Thoracic aorta (tissue), 2 donors: ENCODE measurements around the gene HNRNPDL. TPM values are rescaled to one million over a fixed set of nuclear protein-coding genes. Genes with fewer than 3 reads are reported as not detected.
"Not testable (repeated sequence)": the region's sequence is repeated elsewhere in the genome, so short reads cannot be mapped to it uniquely, and the experiment has no call there.

ENCODE experiments used
- ATAC-seq: fragments of 150-250 bp; one replicate; pipeline ENCODE4 v1.8.0; 2017; ENCODE audit warnings: low read depth; ENCODE audit not compliant: insufficient number of reproducible peaks, low FRiP score
- DNase-seq: peaks from one replicate; pipeline ENCODE4 v3.0.0-alpha.2; 2020; ENCODE audit warnings: low spot score
- H3K27ac ChIP-seq, 2 donors: fragments of 200-600 bp; sonication (generic); 1 replicate in 1 of 2; 2 replicates in 1 of 2; pipeline ENCODE4 v1.5.1; 2016; ENCODE audit warnings: mild to moderate bottlenecking in 2 of 2, moderate library complexity in 2 of 2
- H3K27me3 ChIP-seq: fragments of 200-600 bp; sonication (generic); replicated peaks from 2 replicates; pipeline ENCODE4 v1.6.0; 2016; ENCODE audit warnings: mild to moderate bottlenecking; ENCODE audit not compliant: insufficient read depth
- H3K36me3 ChIP-seq: fragments of 200-600 bp; sonication (generic); one replicate; pipeline ENCODE4 v1.5.1; 2016
- H3K4me1 ChIP-seq, 2 donors: fragments of 200-600 bp; sonication (generic); 1 replicate in 1 of 2; 2 replicates in 1 of 2; pipeline versions ENCODE4 v1.5.1 to v1.6.0; 2016; ENCODE audit warnings: low read depth in 2 of 2, mild to moderate bottlenecking in 1 of 2; ENCODE audit not compliant: control insufficient read depth in 1 of 2
- H3K4me3 ChIP-seq: fragments of 200-600 bp; sonication (generic); 2 replicates; pipeline ENCODE4 v1.5.1; 2016; ENCODE audit warnings: mild to moderate bottlenecking
- H3K9me3 ChIP-seq: fragments of 200-600 bp; sonication (generic); 2 replicates; pipeline ENCODE4 v1.5.1; 2016
- total RNA-seq, 2 donors: library from RNA; depleted of rRNA; stranded (reverse); fragments of >200 nt; gene quantifications; one replicate each; pipeline versions ENCODE4 v1.1.0 to v1.2.3, GENCODE V29; 2016
- TF ChIP-seq, protein P1 (sequence below): fragments of 200-600 bp; sonication (generic); IDR thresholded peaks from one replicate; pipeline ENCODE4 v1.5.1; 2019; ENCODE audit warnings: antibody characterized with exemption

Gene HNRNPDL
- 100 to 1,000 TPM; 145 to 191 TPM for total RNA-seq

DNA sequence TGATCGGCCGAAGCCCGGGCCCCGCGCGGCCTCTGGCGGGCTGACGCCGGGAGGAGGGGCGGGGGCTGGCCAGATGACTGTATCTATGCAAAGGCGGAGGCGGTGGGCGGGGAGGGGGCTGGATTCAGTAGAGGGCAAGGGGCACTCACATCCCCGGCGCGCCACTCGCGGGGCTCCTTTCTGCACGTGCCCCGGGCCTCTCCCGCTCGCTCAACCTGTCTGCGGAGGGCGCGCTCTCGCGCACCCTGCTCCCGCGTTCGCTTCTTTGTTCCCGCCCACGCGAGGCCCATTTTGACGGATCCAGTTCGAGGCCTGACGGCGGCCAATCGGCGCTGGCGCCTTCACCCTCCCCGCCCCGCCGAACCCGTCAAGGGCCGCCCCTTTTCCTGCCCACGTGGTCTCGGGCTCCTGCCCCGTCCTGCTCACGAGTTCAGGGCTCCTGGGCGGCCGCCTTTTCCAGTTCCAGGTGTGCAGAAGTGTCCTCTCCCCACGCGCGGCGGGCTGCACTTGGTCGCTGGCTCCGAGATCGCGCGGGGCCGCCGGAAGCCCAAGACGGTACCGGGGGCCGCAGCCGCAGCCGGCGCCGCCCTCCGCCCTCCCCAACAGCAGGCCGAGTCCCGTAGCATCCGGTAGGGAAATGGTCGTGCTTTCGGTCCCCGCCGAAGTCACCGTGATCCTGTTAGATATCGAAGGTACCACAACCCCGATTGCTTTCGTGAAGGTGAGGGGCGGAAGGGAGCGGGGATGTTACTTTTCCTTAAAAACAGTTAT is at the start of gene HNRNPDL, which contains the start of gene ENOPH1:
HNRNPDL (minus strand) TSS at position 270 of the 771 bp plus-strand sequence. CDS start 772 bp downstream, outside the sequence.
ENOPH1 (plus strand) TSS at position 398 of the 771 bp plus-strand sequence; CDS start at position 638, 240 bp downstream.
- H3K27me3 ChIP-seq: no peaks in the 10 kb centered on the region
- H3K4me3 ChIP-seq: peak within 1 kb of the TSS; percentile 90
- TF ChIP-seq, protein P1, sequence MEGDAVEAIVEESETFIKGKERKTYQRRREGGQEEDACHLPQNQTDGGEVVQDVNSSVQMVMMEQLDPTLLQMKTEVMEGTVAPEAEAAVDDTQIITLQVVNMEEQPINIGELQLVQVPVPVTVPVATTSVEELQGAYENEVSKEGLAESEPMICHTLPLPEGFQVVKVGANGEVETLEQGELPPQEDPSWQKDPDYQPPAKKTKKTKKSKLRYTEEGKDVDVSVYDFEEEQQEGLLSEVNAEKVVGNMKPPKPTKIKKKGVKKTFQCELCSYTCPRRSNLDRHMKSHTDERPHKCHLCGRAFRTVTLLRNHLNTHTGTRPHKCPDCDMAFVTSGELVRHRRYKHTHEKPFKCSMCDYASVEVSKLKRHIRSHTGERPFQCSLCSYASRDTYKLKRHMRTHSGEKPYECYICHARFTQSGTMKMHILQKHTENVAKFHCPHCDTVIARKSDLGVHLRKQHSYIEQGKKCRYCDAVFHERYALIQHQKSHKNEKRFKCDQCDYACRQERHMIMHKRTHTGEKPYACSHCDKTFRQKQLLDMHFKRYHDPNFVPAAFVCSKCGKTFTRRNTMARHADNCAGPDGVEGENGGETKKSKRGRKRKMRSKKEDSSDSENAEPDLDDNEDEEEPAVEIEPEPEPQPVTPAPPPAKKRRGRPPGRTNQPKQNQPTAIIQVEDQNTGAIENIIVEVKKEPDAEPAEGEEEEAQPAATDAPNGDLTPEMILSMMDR: no peak
- peaks cover 6% of the 10 kb centered on the region for H3K36me3 ChIP-seq
- ATAC-seq (peak; percentile 82), DNase-seq (peak; percentile 90)
- peak within 1 kb of the TSS; percentile 92 to 94 for H3K27ac ChIP-seq
- H3K4me1 ChIP-seq: peaks cover 27 to 36% of the 10 kb centered on the region in 2 donors
- no peaks in the 10 kb centered on the region for H3K9me3 ChIP-seq

DNA sequence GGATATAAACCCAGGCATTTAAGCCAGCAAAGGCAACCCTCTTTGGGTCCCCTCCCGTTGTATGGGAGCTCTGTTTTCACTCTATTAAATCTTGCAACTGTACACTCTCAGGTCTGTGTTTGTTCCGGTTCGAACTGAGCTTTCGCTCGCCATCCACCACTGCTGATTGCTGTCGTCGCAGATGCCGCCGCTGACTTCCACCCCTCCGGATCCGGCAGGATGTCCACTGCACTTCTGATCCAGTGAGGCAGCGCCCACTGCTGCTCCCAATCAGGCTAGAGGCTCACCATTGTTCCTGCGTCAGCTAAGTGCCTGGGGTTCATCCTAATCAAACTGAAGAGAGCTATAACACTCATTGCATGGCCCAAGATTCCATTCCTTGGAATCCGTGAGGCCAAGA is 49.3 kb upstream of the HNRNPDL start:
- Histone ChIP-seq H3K9me3 (no peaks in the 10 kb centered on the region), H3K36me3 (no peaks in the 10 kb centered on the region), H3K4me3 (no peak overlapping the region), H3K4me1 (no peaks in the 10 kb centered on the region), H3K27me3 (no peaks in the 10 kb centered on the region), H3K27ac (no peak overlapping the region)
- TF ChIP-seq, protein P1: no peak
- DNase-seq (no peak), ATAC-seq (no peak)

DNA sequence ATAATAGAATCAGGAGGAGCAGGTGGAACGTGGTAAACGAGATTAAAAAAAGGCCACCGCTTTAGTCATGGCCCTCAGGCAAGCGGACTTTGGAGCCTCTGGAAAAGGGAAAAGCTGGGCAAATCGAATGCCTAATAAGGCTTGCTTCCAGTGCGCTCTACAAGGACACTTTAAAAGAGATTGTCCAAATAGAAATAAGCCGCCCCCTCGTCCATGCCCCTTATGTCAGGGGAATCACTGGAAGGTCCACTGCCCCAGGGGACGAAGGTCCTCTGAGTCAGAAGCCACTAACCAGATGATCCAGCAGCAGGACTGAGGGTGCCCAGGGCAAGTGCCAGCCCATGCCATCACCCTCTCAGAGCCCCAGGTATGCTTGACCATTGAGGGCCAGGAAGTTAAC is 47.2 kb upstream of the HNRNPDL start:
- H3K27me3 ChIP-seq, H3K4me1 ChIP-seq, H3K27ac ChIP-seq, H3K9me3 ChIP-seq, H3K4me3 ChIP-seq, DNase-seq, H3K36me3 ChIP-seq, ATAC-seq: not testable (repeated sequence)

DNA sequence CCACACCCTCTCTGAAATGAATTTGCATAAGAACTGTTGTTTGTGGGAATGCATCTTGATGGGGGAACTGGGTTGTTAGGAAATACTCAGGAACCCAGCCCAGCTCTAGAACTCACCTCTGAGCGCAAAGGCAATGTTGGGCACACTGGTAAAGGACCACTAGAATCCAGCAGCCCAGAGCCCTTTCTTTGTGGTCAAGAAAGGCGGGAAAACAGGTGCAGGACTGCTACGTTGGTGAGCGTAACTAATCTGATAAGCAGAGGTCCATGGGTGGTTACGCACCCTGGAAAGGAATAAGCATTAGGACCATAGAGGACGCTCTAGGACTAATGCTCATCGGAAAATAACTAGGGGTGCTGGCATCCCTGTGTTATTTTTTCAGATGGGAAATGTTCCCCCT is 45.7 kb upstream of the HNRNPDL start:
- H3K27ac ChIP-seq, H3K36me3 ChIP-seq, H3K27me3 ChIP-seq, H3K4me3 ChIP-seq, H3K4me1 ChIP-seq, DNase-seq, ATAC-seq, H3K9me3 ChIP-seq: not testable (repeated sequence)

DNA sequence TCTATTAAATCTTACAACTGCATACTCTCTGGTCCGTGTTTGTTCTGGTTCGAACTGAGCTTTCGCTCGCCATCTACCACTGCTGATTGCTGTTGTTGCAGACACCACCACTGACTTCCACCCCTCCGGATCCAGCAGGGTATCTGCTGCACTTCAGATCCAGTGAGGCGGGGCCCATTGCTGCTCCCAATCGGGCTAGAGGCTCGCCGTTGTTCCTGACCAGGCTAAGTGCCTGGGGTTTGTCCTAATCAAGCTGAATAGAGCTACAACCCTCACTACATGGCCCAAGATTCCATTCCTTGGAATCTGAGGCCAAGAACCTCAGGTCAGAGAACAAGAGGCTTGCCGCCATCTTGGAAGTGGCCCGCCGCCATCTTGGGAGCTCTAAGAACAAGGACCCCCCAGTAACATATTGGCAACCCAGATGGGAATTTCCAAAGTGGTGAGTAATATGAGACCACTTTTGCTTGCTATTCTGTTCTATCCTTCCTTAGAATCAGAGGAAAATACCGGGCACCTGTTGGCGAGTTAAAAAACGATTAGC is 43.4 kb upstream of the HNRNPDL start:
- Histone ChIP-seq H3K36me3 (no peaks in the 10 kb centered on the region), H3K27me3 (no peaks in the 10 kb centered on the region), H3K4me3 (no peak overlapping the region), H3K27ac (no peak overlapping the region), H3K4me1 (no peaks in the 10 kb centered on the region), H3K9me3 (no peaks in the 10 kb centered on the region)
- ATAC-seq: no peak
- no peak for DNase-seq
- TF ChIP-seq, protein P1: no peak

DNA sequence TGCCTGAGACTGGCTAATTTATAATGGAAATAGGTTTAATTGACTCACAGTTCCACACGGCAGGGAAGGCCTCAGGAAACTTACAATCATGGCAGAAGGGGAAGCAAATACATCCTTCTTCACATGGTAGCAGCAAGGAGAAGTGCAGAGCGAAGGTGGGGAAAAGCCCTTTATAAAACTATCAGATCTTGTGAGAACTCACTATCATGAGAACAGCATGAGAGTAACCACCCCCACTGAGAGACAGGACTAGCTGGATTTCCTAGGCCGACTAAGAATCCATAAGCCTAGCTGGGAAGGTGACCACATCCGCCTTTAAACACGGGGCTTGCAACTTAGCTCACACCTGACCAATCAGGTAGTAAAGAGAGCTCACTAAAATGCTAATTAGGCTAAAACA is 42.8 kb upstream of the HNRNPDL start:
- H3K27ac ChIP-seq, ATAC-seq, H3K36me3 ChIP-seq, H3K4me1 ChIP-seq, H3K4me3 ChIP-seq, DNase-seq, H3K9me3 ChIP-seq, H3K27me3 ChIP-seq: not testable (repeated sequence)
